Mesenchymal stem cell (in vitro differentiated cells and primary cell): ENCODE results near the gene DYSF.
A peak's percentile ranks its signal among the peaks of the same experiment; 100 is the strongest.

Source experiments
- DNase-seq: peaks from one replicate; pipeline ENCODE4 v3.0.0-alpha.2; 2013
- H2AFZ ChIP-seq: one replicate; pipeline ENCODE4 v1.6.1; 2013; ENCODE audit warnings: low read depth, mild to moderate bottlenecking, control low read depth, inconsistent platforms, low read length, moderate library complexity
- H2AK5ac ChIP-seq: 2 replicates; pipeline ENCODE4 v1.6.1; 2013; ENCODE audit warnings: low read length, moderate library complexity, mild to moderate bottlenecking, inconsistent platforms; ENCODE audit not compliant: severe bottlenecking
- H2BK120ac ChIP-seq: one replicate; pipeline ENCODE4 v1.6.1; 2013; ENCODE audit warnings: low read depth, mild to moderate bottlenecking, inconsistent platforms, low read length, moderate library complexity
- H2BK12ac ChIP-seq, 2 experiments: one replicate each; pipeline ENCODE4 v1.6.1; 2013; ENCODE audit warnings: inconsistent platforms in 2 of 2, low read length in 2 of 2, mild to moderate bottlenecking in 2 of 2, moderate library complexity in 2 of 2, control low read depth in 1 of 2
- H2BK15ac ChIP-seq: one replicate; pipeline ENCODE4 v1.6.1; 2013; ENCODE audit warnings: mild to moderate bottlenecking, low read depth, inconsistent platforms; ENCODE audit not compliant: poor library complexity, severe bottlenecking
- H2BK5ac ChIP-seq: 2 replicates; pipeline ENCODE4 v1.6.1; 2013; ENCODE audit warnings: low read depth, mild to moderate bottlenecking, low read length, control low read depth, inconsistent platforms; ENCODE audit not compliant: poor library complexity, severe bottlenecking
- H3K14ac ChIP-seq, 2 experiments: one replicate each; pipeline ENCODE4 v1.6.1; 2013; ENCODE audit warnings: inconsistent platforms in 2 of 2, low read length in 2 of 2, control low read depth in 1 of 2, mild to moderate bottlenecking in 1 of 2, moderate library complexity in 1 of 2
- H3K18ac ChIP-seq, 2 experiments: one replicate each; pipeline ENCODE4 v1.6.1; 2013; ENCODE audit warnings: inconsistent platforms in 2 of 2, low read length in 2 of 2, control low read depth in 1 of 2, low read depth in 1 of 2, mild to moderate bottlenecking in 1 of 2
- H3K23ac ChIP-seq, 2 experiments: one replicate each; pipeline ENCODE4 v1.6.1; 2013; ENCODE audit warnings: inconsistent platforms in 2 of 2, low read length in 2 of 2, mild to moderate bottlenecking in 2 of 2, moderate library complexity in 2 of 2, control low read depth in 1 of 2
- H3K27ac ChIP-seq: 2 replicates; pipeline ENCODE4 v1.5.1; 2013; ENCODE audit warnings: mild to moderate bottlenecking, moderate library complexity, low read length, control low read depth, inconsistent platforms; ENCODE audit not compliant: poor library complexity, severe bottlenecking
- H3K27me3 ChIP-seq, 2 experiments: 2 replicates each; pipeline versions ENCODE4 v1.6.1 to v1.7.0; 2013; ENCODE audit warnings: low read length in 2 of 2, mild to moderate bottlenecking in 2 of 2, moderate library complexity in 2 of 2, control low read depth in 1 of 2, inconsistent platforms in 1 of 2; ENCODE audit not compliant: control insufficient read depth in 1 of 2, insufficient read depth in 1 of 2
- H3K36me3 ChIP-seq, 2 experiments: 2 replicates each; pipeline versions ENCODE4 v1.6.1 to v1.7.0; 2013; ENCODE audit warnings: low read length in 2 of 2, control low read depth in 1 of 2, inconsistent platforms in 1 of 2, low read depth in 1 of 2, mild to moderate bottlenecking in 1 of 2; ENCODE audit not compliant: insufficient read depth in 2 of 2, control insufficient read depth in 1 of 2
- H3K4ac ChIP-seq, 2 experiments: one replicate each; pipeline ENCODE4 v1.6.1; 2013; ENCODE audit warnings: inconsistent platforms in 2 of 2, low read length in 2 of 2, mild to moderate bottlenecking in 2 of 2, moderate library complexity in 2 of 2, control low read depth in 1 of 2, low read depth in 1 of 2
- H3K4me1 ChIP-seq: 2 replicates; pipeline ENCODE4 v1.6.1; 2013; ENCODE audit warnings: low read depth, low read length, control low read depth; ENCODE audit not compliant: control insufficient read depth, insufficient read depth
- H3K4me2 ChIP-seq: 2 replicates; pipeline ENCODE4 v1.6.1; 2013; ENCODE audit warnings: low read length, mild to moderate bottlenecking, inconsistent platforms; ENCODE audit not compliant: poor library complexity, severe bottlenecking
- H3K4me3 ChIP-seq, 2 experiments: 2 replicates each; pipeline versions ENCODE4 v1.5.1 to v1.7.0; 2013; ENCODE audit warnings: low read length in 2 of 2, mild to moderate bottlenecking in 2 of 2, control low read depth in 1 of 2, low read depth in 1 of 2; ENCODE audit not compliant: insufficient read depth in 1 of 2
- H3K79me1 ChIP-seq: replicated peaks from 2 replicates; pipeline ENCODE4 v1.6.1; 2013; ENCODE audit warnings: mild to moderate bottlenecking, control low read depth, low read length, inconsistent platforms; ENCODE audit not compliant: poor library complexity, severe bottlenecking
- H3K9ac ChIP-seq: 2 replicates; pipeline ENCODE4 v1.7.0; 2013; ENCODE audit warnings: mild to moderate bottlenecking, low read length, moderate library complexity
- H3K9me3 ChIP-seq: 2 replicates; pipeline ENCODE4 v1.7.0; 2013; ENCODE audit warnings: mild to moderate bottlenecking, low read length; ENCODE audit not compliant: control insufficient read depth
- H4K8ac ChIP-seq: one replicate; pipeline ENCODE4 v1.6.1; 2013; ENCODE audit warnings: inconsistent platforms, mild to moderate bottlenecking, low read length, moderate library complexity
- H4K91ac ChIP-seq: one replicate; pipeline ENCODE4 v1.6.1; 2013; ENCODE audit warnings: mild to moderate bottlenecking, low read length, inconsistent platforms
- WGBS: methylation state at CpG from one replicate; pipeline ENCODE4 v1.1.7; 2013; ENCODE audit warnings: mixed read lengths; 5-methylcytosine and 5-hydroxymethylcytosine counted together

The DYSF gene

DNA sequence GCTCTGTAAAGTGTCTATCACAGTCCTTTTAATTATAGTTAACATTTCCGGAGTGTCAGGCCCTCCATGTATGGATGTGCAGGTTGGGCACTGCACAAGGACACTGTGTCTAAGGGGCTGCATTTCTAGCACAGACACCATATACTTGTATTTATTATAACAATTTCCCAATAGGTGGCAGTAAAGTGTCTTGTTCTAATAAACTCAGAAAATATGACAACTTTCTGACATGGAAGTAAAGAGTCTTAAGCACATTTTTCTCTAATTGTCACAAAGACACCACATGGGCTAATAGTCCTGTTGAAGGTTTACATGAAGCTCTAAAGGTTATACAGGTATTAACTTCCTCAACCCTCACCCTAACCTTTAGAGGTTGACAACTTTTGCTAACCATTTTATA, 156.6 kb downstream of the DYSF start:
- no CpG with 5 or more reads among the region's 1 CpG for WGBS
- Histone ChIP-seq H4K91ac (no peak overlapping the region), H3K27me3 (peaks cover 0 to 65% of the 10 kb centered on the region in 2 experiments)

DNA sequence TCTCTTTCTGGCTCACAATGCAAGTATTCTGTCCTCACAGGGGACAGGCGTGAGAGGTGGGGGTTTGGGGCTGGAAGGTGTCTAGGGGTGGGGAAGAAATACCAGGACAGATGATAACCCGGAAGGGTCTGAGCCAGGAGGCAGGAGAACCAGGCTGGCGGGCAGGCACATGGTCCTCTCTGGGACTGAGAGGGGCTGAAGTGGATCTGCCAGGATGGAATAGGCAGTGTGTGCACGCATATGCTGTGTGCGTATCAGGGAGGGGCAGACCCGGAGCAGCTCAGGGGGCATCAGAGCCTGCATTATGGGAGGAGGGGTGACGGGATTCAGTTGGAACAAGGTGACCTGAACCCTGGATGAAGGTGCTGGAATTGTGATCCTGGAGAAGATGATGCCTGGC, 157.3 kb downstream of the DYSF start:
- Histone ChIP-seq H3K23ac (no peak overlapping the region), H3K4me1 (peaks cover 2% of the 10 kb centered on the region), H3K27ac (no peak overlapping the region), H3K9ac (no peak overlapping the region), H3K36me3 (peaks cover 0 to 79% of the 10 kb centered on the region in 2 experiments), H3K9me3 (no peaks in the 10 kb centered on the region), H3K4ac (no peak overlapping the region), H3K4me3 (no peak overlapping the region), H2BK120ac (no peak overlapping the region), H2AK5ac (no peak overlapping the region), H3K14ac (no peak overlapping the region), H3K18ac (peak overlapping the region in 1 of 2 experiments; percentile 6), H3K79me1 (peaks cover 3% of the 10 kb centered on the region), H4K91ac (no peak overlapping the region), H4K8ac (no peak overlapping the region), H3K27me3 (peaks cover 0 to 58% of the 10 kb centered on the region in 2 experiments), H2AFZ (no peak overlapping the region), H3K4me2 (no peak overlapping the region), H2BK5ac (no peak overlapping the region), H2BK12ac (peak overlapping the region in 1 of 2 experiments; percentile 64), H2BK15ac (no peak overlapping the region)
- 81% methylated on average over 7 of the region's 7 CpGs for WGBS
- no peak for DNase-seq

More for the DNA sequence above, 156.6 kb downstream of the DYSF start:
- H4K8ac ChIP-seq = no peak overlapping the region
- no peaks in the 10 kb centered on the region for H3K79me1 ChIP-seq
- no peak overlapping the region for H2BK120ac ChIP-seq
- H3K14ac ChIP-seq = no peak overlapping the region
- H3K18ac ChIP-seq = no peak overlapping the region
- no peaks in the 10 kb centered on the region for H3K9me3 ChIP-seq
- H3K4me3 ChIP-seq = no peak overlapping the region
- no peak overlapping the region for H2BK12ac ChIP-seq
- no peak overlapping the region for H3K23ac ChIP-seq
- no peak overlapping the region for H2BK5ac ChIP-seq
- no peak overlapping the region for H2AK5ac ChIP-seq
- no peak overlapping the region for H2BK15ac ChIP-seq
- no peak overlapping the region for H2AFZ ChIP-seq
- H3K4ac ChIP-seq = no peak overlapping the region
- peak; percentile 57 for DNase-seq
- H3K9ac ChIP-seq = no peak overlapping the region
- no peak overlapping the region for H3K27ac ChIP-seq
- no peak overlapping the region for H3K4me2 ChIP-seq
- H3K36me3 ChIP-seq = peaks cover 0 to 78% of the 10 kb centered on the region in 2 experiments
- H3K4me1 ChIP-seq = peaks cover 2% of the 10 kb centered on the region

DNA sequence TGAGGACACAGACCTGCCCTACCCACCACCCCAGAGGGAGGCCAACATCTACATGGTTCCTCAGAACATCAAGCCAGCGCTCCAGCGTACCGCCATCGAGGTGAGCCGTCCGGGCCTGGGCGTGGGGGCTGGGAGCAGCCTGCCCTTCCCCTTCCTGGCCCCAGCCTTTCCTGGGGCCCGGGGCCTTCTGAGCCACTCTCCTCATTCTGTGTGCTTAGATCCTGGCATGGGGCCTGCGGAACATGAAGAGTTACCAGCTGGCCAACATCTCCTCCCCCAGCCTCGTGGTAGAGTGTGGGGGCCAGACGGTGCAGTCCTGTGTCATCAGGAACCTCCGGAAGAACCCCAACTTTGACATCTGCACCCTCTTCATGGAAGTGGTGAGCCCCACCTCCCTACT, 157.9 kb downstream of the DYSF start:
- H3K27me3 ChIP-seq = peaks cover 0 to 53% of the 10 kb centered on the region in 2 experiments
- no peak overlapping the region for H2AK5ac ChIP-seq
- H3K4me2 ChIP-seq = no peak overlapping the region
- WGBS = 92% methylated on average over 12 of the region's 12 CpGs
- H2AFZ ChIP-seq = no peak overlapping the region
- H3K4me3 ChIP-seq = no peak overlapping the region
- H3K36me3 ChIP-seq = peaks cover 0 to 79% of the 10 kb centered on the region in 2 experiments
- peaks cover 7% of the 10 kb centered on the region for H3K79me1 ChIP-seq
- peaks cover 2% of the 10 kb centered on the region for H3K4me1 ChIP-seq
- no peak overlapping the region for H3K18ac ChIP-seq
- no peak overlapping the region for H4K91ac ChIP-seq
- no peak for DNase-seq
- H2BK15ac ChIP-seq = no peak overlapping the region
- no peak overlapping the region for H2BK12ac ChIP-seq
- H3K23ac ChIP-seq = no peak overlapping the region
- H2BK120ac ChIP-seq = no peak overlapping the region
- no peak overlapping the region for H3K27ac ChIP-seq
- no peak overlapping the region for H2BK5ac ChIP-seq
- no peak overlapping the region for H3K9ac ChIP-seq
- H3K4ac ChIP-seq = no peak overlapping the region
- no peaks in the 10 kb centered on the region for H3K9me3 ChIP-seq
- no peak overlapping the region for H3K14ac ChIP-seq
- H4K8ac ChIP-seq = no peak overlapping the region

DNA sequence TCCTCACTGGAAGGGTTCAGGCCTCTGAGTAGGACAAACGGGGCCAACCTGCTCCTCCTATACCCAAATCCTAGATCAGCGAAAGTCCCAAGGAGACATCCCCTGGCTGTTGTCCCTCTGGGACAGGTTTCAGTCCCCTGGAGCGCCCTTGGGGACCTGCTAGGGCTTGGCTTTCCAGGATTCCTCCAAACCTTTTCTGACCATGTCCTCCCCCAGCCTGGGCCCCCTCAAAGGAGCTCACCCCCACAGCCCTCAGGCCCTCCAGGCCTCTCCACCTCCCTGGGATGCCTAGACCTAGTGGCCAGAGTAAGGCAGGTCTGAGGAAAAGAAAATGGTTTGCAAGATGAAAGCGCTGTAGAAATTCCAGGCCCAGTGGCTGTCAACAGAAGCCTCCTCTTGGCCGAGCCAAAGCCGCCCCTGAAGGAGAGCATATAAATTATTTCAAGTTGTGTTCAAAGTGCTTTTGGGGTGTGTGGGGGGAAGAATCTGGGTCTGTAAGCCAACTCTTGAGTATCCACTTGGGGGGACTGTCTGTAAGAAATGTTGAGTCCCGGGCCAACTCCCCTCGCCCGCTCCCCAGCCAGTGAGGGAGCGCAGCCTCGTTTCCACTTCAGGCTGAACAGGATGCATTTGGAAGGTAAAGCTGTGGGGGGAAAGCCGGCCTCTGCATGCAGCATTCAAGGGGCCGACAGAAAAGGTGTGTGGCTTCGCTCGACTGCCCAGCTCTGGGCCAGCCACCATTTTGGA, 158.6 kb downstream of the DYSF start:
- H4K8ac ChIP-seq = no peak overlapping the region
- H3K27me3 ChIP-seq = peaks cover 0 to 46% of the 10 kb centered on the region in 2 experiments
- H2BK5ac ChIP-seq = no peak overlapping the region
- no peak for DNase-seq
- no peak overlapping the region for H3K14ac ChIP-seq
- H2AK5ac ChIP-seq = no peak overlapping the region
- H3K27ac ChIP-seq = no peak overlapping the region
- 93% methylated on average over 15 of the region's 15 CpGs for WGBS
- H2BK120ac ChIP-seq = no peak overlapping the region
- no peak overlapping the region for H3K9ac ChIP-seq
- no peak overlapping the region for H3K4me2 ChIP-seq
- peaks cover 8% of the 10 kb centered on the region for H3K79me1 ChIP-seq
- no peak overlapping the region for H3K4me3 ChIP-seq
- no peak overlapping the region for H4K91ac ChIP-seq
- H3K23ac ChIP-seq = no peak overlapping the region
- peaks cover 2% of the 10 kb centered on the region for H3K4me1 ChIP-seq
- no peak overlapping the region for H3K4ac ChIP-seq
- H2BK15ac ChIP-seq = peak overlapping the region; percentile 23
- no peaks in the 10 kb centered on the region for H3K9me3 ChIP-seq
- H3K18ac ChIP-seq = no peak overlapping the region
- H2AFZ ChIP-seq = no peak overlapping the region
- H2BK12ac ChIP-seq = no peak overlapping the region
- peaks cover 0 to 81% of the 10 kb centered on the region in 2 experiments for H3K36me3 ChIP-seq
